GM19455 (cell line): Measurements from ENCODE around the gene PTPRN2.
"Not testable (repeated sequence)": the region's sequence is repeated elsewhere in the genome, so short reads cannot be mapped to it uniquely, and the experiment has no call there.

Experiments used
- ATAC-seq: cut with Tn5 transposase; IDR thresholded peaks from one replicate; pipeline ENCODE4 v1.9.1; 2021; ENCODE audit not compliant: unreplicated experiment

The PTPRN2 gene

GRCh38 chr7:157497744-157498651 is 1089.6 kb downstream of the PTPRN2 start:
- no peak for ATAC-seq

GRCh38 chr7:157497367-157497743 is 1090.3 kb downstream of the PTPRN2 start:
- ATAC-seq, result no peak

DNA sequence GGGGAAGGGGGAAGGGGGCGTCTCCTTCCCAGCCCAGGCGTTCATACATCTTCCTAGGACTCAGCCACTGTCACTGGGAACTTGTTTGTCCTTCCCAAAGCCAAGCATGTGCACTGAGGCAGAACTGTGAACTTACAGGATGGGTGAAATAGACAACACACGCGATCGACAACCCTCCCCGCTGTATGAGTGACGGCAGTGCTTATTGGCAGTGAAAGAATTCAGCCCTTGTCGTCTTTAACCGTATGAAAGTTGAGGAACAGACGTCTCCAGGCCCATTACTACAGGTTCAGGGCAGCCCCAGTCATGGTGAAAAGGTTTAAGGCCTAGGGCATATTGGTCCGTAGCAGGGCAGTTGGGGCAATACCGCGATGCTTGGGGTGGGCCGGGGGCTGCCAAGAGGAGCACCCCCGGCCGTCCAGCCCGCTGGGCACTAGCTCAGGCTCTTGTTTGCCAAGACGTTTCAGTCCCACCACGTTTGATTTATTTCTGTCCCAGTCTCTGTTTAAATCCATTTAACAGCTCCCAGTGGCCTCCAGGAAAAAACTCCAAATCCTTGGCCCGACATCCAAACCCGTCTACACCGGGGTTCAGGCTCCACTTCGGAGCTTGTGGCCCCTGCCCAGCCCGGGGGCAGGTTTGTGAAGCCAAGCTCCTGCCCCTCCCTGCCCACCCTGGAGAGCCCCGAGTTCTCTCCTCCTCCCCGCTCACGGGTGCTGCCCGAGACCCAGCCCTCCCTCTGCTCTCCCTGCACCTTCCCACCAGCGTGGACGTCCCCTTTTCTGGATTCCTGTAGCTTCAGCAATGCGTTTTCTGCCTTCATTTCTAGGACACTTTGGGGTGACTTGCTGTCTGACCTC is 1091.0 kb downstream of the PTPRN2 start:
- no peak for ATAC-seq

DNA sequence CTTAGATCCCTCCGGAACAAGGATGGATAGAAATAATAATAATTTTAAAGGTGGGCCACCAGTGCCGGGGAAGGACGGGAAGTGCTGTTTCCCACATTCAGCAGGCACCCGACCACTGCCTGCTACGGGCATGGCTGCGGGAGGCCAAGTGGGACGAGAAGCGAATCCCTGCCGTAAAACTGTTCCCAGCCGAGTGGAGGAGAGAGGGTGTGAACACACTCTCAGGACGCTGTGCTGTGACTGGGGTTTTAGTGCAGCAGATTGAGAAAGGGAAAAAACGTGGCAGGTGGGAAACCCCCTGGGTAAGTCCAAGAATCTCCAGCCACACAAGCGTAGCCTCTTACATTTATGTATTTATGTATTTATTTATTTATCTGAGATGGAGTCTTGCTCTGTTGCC is 1092.0 kb downstream of the PTPRN2 start:
- no peak for ATAC-seq

DNA sequence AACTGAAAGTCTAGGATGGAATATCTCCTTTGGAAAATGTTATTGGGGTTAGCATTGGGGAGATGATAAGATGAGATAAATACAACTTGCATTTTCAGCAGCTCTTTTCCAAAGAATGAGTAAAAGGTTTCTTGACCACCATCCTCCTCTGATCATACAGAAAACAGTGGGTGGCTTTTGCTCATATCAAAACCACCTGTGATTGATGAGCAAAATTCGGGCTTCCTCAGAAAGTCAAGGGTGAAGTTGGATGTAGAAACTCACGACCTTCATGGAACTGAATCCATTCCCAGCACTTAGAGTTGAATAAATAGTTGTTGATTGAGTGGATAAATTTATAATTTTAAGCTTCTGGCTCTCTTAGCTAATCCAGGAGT is 1092.5 kb downstream of the PTPRN2 start:
- ATAC-seq, result no peak

- ATAC-seq, result no peak
These were observed 1093.0 kb downstream of the PTPRN2 start for GRCh38 chr7:157494506-157495176.

DNA sequence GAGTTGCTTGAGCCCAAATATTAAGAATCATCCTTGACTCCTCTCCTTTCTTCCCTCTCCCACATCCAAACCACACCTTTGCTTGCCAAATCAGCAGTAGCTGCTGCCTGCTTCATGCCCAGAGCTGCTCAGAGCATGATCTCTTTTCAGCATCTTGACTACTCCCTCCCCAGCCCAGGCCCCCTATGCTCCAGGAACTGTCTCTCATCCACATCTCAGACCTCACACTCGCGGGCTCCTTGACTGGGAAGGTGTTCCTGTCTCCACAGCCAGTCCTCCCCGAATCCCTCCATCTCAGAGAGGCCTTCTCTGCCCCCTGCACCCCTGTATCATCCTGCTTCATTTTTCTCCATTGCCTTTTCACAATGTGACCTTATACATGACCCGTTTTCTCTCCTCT is 1093.8 kb downstream of the PTPRN2 start:
- ATAC-seq, result no peak

DNA sequence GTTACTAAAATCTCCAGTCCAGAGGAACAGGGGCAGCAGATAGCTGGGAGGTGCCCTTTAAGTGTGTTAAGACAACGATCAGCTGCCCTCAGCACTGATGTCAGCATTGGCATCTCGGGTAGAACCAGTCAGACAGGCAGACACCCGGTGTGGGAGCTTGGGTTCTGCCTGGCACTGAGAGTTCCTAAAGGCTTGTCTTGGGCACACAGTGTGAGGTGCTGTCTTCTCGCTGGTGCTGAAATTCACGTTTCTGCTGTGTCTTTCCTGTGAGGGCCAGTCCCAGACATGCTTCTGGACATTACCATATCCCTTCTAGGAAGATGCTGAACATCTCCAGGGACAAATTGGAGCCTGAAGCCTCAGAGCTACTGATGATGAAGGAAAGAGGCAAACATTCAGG is 1094.6 kb downstream of the PTPRN2 start:
- ATAC-seq, result no peak

DNA sequence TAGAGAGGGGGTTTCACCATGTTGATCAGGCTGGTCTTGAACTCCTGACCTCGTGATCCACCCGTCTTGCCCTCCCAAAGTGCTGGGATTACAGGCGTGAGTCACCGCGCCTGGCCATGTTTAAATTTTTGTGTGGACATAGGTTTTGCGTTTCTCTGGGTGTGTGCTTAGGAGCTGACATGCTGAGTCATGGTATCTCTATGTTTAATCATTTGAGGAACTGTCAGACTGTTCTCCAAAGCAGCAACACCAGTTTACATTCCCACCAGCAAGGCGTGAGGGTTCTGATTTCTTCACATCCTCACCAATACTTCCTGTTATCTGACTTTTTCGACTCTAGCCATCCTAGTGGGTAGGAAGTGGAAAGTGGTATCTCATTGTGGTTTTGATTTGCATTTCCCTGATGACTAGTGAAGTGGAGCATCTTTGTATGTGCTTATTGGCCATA is 1097.1 kb downstream of the PTPRN2 start:
- ATAC-seq, result no peak

GRCh38 chr7:157489870-157490269 is 1097.8 kb downstream of the PTPRN2 start:
- ATAC-seq, result not testable (repeated sequence)
